Activated naive CD8-positive, alpha-beta T cell treated with anti-CD3 and anti-CD28 coated beads, Interleukin-2, amount 10 ng/mL, durations not matched to agents 7 days and 5 days (primary cell): ENCODE results near the gene RMI2. TPM values are rescaled to one million over a fixed set of nuclear protein-coding genes. Genes with fewer than 3 reads are reported as not detected.

ENCODE experiments used
- ATAC-seq: fragments of 150-1000 bp; cut with Tn5 transposase; one replicate; pipeline ENCODE4 v1.10.0; 2021; ENCODE audit warnings: low read depth, moderate library complexity
- POLR2A ChIA-PET: fragments of 350-600 bp; sonication (Branson Sonifier 250); formaldehyde crosslinking; loops from one replicate; lab custom pipeline; 2021; ENCODE audit warnings: antibody characterized with exemption; lab: Charles Lee
- DNase-seq: peaks from one replicate; pipeline ENCODE4 v3.0.0; 2021
- H3K27ac Mint-ChIP-seq: one replicate; pipeline ENCODE4 v1.8.0; 2022; ENCODE audit warnings: mild to moderate bottlenecking, mixed read lengths
- H3K27me3 Mint-ChIP-seq: one replicate; pipeline ENCODE4 v1.8.0; 2022; ENCODE audit warnings: mild to moderate bottlenecking, moderate library complexity, mixed read lengths
- H3K36me3 Mint-ChIP-seq: one replicate; pipeline ENCODE4 v1.8.0; 2021; ENCODE audit warnings: mild to moderate bottlenecking, mixed read lengths
- H3K4me1 Mint-ChIP-seq: one replicate; pipeline ENCODE4 v1.8.0; 2021; ENCODE audit warnings: mixed read lengths
- H3K4me3 Mint-ChIP-seq: one replicate; pipeline ENCODE4 v1.8.0; 2022; ENCODE audit warnings: mild to moderate bottlenecking, moderate library complexity, mixed read lengths
- H3K9me3 Mint-ChIP-seq: one replicate; pipeline ENCODE4 v1.8.0; 2021; ENCODE audit warnings: mixed read lengths
- total RNA-seq, 2 experiments: library from RNA; stranded (reverse); gene quantifications; one replicate each; pipeline ENCODE4 v1.2.3, GENCODE V29; 2021

RMI2 gene
- total RNA-seq, 2 experiments from 2014 or later: 89.8 to 93.0 TPM

- POLR2A ChIA-PET: interaction anchor here (0.7 to 2.0 kb wide), 2 partner anchors 56 to 133 kb away, joined by 4 to 11 read pairs; partner anchors contain the start of gene SOCS1
- ATAC-seq: no peak
- Mint-ChIP-seq H3K36me3 (no peaks in the 10 kb centered on the region), H3K9me3 (no peaks in the 10 kb centered on the region), H3K4me1 (peaks cover 11% of the 10 kb centered on the region), H3K27ac (peak overlapping the region; percentile 57), H3K27me3 (no peaks in the 10 kb centered on the region), H3K4me3 (no peak overlapping the region)
- DNase-seq: no peak
These were observed 43.8 kb downstream of the RMI2 start for GRCh38 chr16:11389083-11389482.

GRCh38 chr16:11389631-11390565 is 44.6 kb downstream of the RMI2 start:
- Mint-ChIP-seq H3K27ac (no peak overlapping the region), H3K4me1 (peaks cover 11% of the 10 kb centered on the region), H3K9me3 (no peaks in the 10 kb centered on the region), H3K36me3 (no peaks in the 10 kb centered on the region), H3K4me3 (no peak overlapping the region), H3K27me3 (no peaks in the 10 kb centered on the region)
- POLR2A ChIA-PET: interaction anchor here (0.7 to 2.0 kb wide), 2 partner anchors 57 to 134 kb away, joined by 4 to 11 read pairs; partner anchors contain the start of gene SOCS1
- ATAC-seq (no peak), DNase-seq (no peak)

GRCh38 chr16:11390573-11391495 is 45.6 kb downstream of the RMI2 start:
- POLR2A ChIA-PET: no interaction called here
- Mint-ChIP-seq H3K36me3 (no peaks in the 10 kb centered on the region), H3K27me3 (no peaks in the 10 kb centered on the region), H3K4me1 (peaks cover 12% of the 10 kb centered on the region), H3K4me3 (no peak overlapping the region), H3K27ac (no peak overlapping the region), H3K9me3 (no peaks in the 10 kb centered on the region)
- ATAC-seq: no peak
- DNase-seq: no peak

- H3K4me1 Mint-ChIP-seq: peaks cover 15% of the 10 kb centered on the region
- ATAC-seq: no peak
- no peaks in the 10 kb centered on the region for H3K27me3 Mint-ChIP-seq
- POLR2A ChIA-PET: no interaction called here
- DNase-seq: no peak
- no peaks in the 10 kb centered on the region for H3K9me3 Mint-ChIP-seq
- no peak overlapping the region for H3K27ac Mint-ChIP-seq
- no peak overlapping the region for H3K4me3 Mint-ChIP-seq
- H3K36me3 Mint-ChIP-seq: no peaks in the 10 kb centered on the region
These were observed 46.3 kb downstream of the RMI2 start for GRCh38 chr16:11391576-11391975.

GRCh38 chr16:11392041-11392581 is 46.9 kb downstream of the RMI2 start:
- Mint-ChIP-seq H3K27ac (no peak overlapping the region), H3K36me3 (no peaks in the 10 kb centered on the region), H3K9me3 (no peaks in the 10 kb centered on the region), H3K4me1 (peaks cover 15% of the 10 kb centered on the region), H3K27me3 (no peaks in the 10 kb centered on the region), H3K4me3 (no peak overlapping the region)
- ATAC-seq: no peak
- no peak for DNase-seq
- POLR2A ChIA-PET: interaction anchor here (0.5 kb wide), 1 partner anchor 405 kb away, joined by 3 read pairs; no protein-coding TSS in a partner anchor

- DNase-seq: no peak
- H3K4me1 Mint-ChIP-seq: peaks cover 8% of the 10 kb centered on the region
- no peak overlapping the region for H3K27ac Mint-ChIP-seq
- ATAC-seq: no peak
- no peak overlapping the region for H3K4me3 Mint-ChIP-seq
- POLR2A ChIA-PET: no interaction called here
- H3K27me3 Mint-ChIP-seq: peaks cover 2% of the 10 kb centered on the region
- H3K36me3 Mint-ChIP-seq: no peaks in the 10 kb centered on the region
- no peaks in the 10 kb centered on the region for H3K9me3 Mint-ChIP-seq
These were observed 48.1 kb downstream of the RMI2 start for GRCh38 chr16:11393366-11393765.

- no peak overlapping the region for H3K27ac Mint-ChIP-seq
- peaks cover 2% of the 10 kb centered on the region for H3K27me3 Mint-ChIP-seq
- no peaks in the 10 kb centered on the region for H3K36me3 Mint-ChIP-seq
- POLR2A ChIA-PET: no interaction called here
- ATAC-seq (no peak), DNase-seq (no peak)
- no peaks in the 10 kb centered on the region for H3K9me3 Mint-ChIP-seq
- peaks cover 7% of the 10 kb centered on the region for H3K4me1 Mint-ChIP-seq
- no peak overlapping the region for H3K4me3 Mint-ChIP-seq
These were observed 48.8 kb downstream of the RMI2 start for GRCh38 chr16:11393861-11394592.

- DNase-seq (no peak), ATAC-seq (no peak)
- Mint-ChIP-seq H3K4me3 (no peak overlapping the region), H3K27me3 (peaks cover 2% of the 10 kb centered on the region), H3K4me1 (peaks cover 6% of the 10 kb centered on the region), H3K36me3 (no peaks in the 10 kb centered on the region), H3K9me3 (no peaks in the 10 kb centered on the region), H3K27ac (no peak overlapping the region)
- POLR2A ChIA-PET: no interaction called here
These were observed 49.3 kb downstream of the RMI2 start for GRCh38 chr16:11394593-11394960.

GRCh38 chr16:11395008-11395948 is 50.0 kb downstream of the RMI2 start:
- no peak for ATAC-seq
- peak; percentile 14 for DNase-seq
- Mint-ChIP-seq H3K4me1 (peaks cover 4% of the 10 kb centered on the region), H3K27ac (no peak overlapping the region), H3K36me3 (no peaks in the 10 kb centered on the region), H3K27me3 (peaks cover 2% of the 10 kb centered on the region), H3K9me3 (no peaks in the 10 kb centered on the region), H3K4me3 (no peak overlapping the region)
- POLR2A ChIA-PET: interaction anchor here (0.9 kb wide), 1 partner anchor 432 kb away, joined by 3 read pairs; no protein-coding TSS in a partner anchor

GRCh38 chr16:11395949-11396240 is 50.6 kb downstream of the RMI2 start:
- H3K9me3 Mint-ChIP-seq: no peaks in the 10 kb centered on the region
- ATAC-seq (peak; percentile 8), DNase-seq (no peak)
- POLR2A ChIA-PET: interaction anchor here (0.9 to 1.4 kb wide), 2 partner anchors 140 to 432 kb away, joined by 3 to 6 read pairs; partner anchors contain the start of gene SOCS1
- H3K27me3 Mint-ChIP-seq: peaks cover 2% of the 10 kb centered on the region
- no peaks in the 10 kb centered on the region for H3K36me3 Mint-ChIP-seq
- no peak overlapping the region for H3K27ac Mint-ChIP-seq
- peaks cover 4% of the 10 kb centered on the region for H3K4me1 Mint-ChIP-seq
- no peak overlapping the region for H3K4me3 Mint-ChIP-seq

- Mint-ChIP-seq H3K27ac (no peak overlapping the region), H3K36me3 (no peaks in the 10 kb centered on the region), H3K9me3 (no peaks in the 10 kb centered on the region), H3K27me3 (peaks cover 2% of the 10 kb centered on the region), H3K4me3 (no peak overlapping the region), H3K4me1 (peaks cover 4% of the 10 kb centered on the region)
- DNase-seq: peak; percentile 78
- POLR2A ChIA-PET: interaction anchor here (0.9 to 1.4 kb wide), 2 partner anchors 141 to 433 kb away, joined by 3 to 6 read pairs; partner anchors contain the start of gene SOCS1
- ATAC-seq: peak; percentile 51
These were observed 51.2 kb downstream of the RMI2 start for GRCh38 chr16:11396241-11397048.
